ENCODE results near the gene ITPR1. TPM values are rescaled to one million over a fixed set of nuclear protein-coding genes. Genes with fewer than 3 reads are reported as not detected.

ITPR1 gene
- polyA plus RNA-seq, 1 donor from 2014 or later: 2.1 TPM

- H3K4me3 ChIP-seq (ENCODE audit: low read length): no peak overlapping the region
- H3K79me2 ChIP-seq (replicated peaks; ENCODE audit: insufficient read depth, low read length): no peaks in the 10 kb centered on the region
- H2AFZ ChIP-seq (ENCODE audit: low read depth, low read length): no peak overlapping the region
- TF ChIP-seq TAF1 (IDR thresholded peaks at IDR 0.05; ENCODE audit: low read depth) (no peak), CTCF (IDR thresholded peaks at IDR 0.05; ENCODE audit: poor library complexity, severe bottlenecking) (no peak), EP300 (conservative IDR thresholded peaks at IDR 0.05; ENCODE audit: poor library complexity, severe bottlenecking) (no peak), MXI1 (conservative IDR thresholded peaks at IDR 0.05; ENCODE audit: poor library complexity, severe bottlenecking) (no peak), POLR2AphosphoS5 (IDR thresholded peaks at IDR 0.05) (no peak), EZH2 (IDR thresholded peaks at IDR 0.05; ENCODE audit: borderline replicate concordance, insufficient read depth, low read length, poor library complexity, severe bottlenecking) (no peak), RAD21 (conservative IDR thresholded peaks at IDR 0.05) (no peak), REST (IDR thresholded peaks at IDR 0.05; ENCODE audit: borderline replicate concordance) (no peak), SMC3 (conservative IDR thresholded peaks at IDR 0.05; ENCODE audit: poor library complexity) (no peak)
- no peaks in the 10 kb centered on the region for H3K9me2 ChIP-seq (ENCODE audit: insufficient read depth, low read length)
- no peak overlapping the region for H3K4me2 ChIP-seq (ENCODE audit: low read length)
- no peak overlapping the region for H3K27ac ChIP-seq (ENCODE audit: low read length)
- no peaks in the 10 kb centered on the region for H3K9me3 ChIP-seq (ENCODE audit: low read length)
- H4K20me1 ChIP-seq (ENCODE audit: insufficient read depth): no peaks in the 10 kb centered on the region
- no peaks in the 10 kb centered on the region for H3F3A ChIP-seq (ENCODE audit: insufficient read depth, low read length, poor library complexity, severe bottlenecking)
- H3K9ac ChIP-seq (ENCODE audit: low read length): no peak overlapping the region
- H3K27me3 ChIP-seq (ENCODE audit: insufficient read depth, low read depth, low read length): no peaks in the 10 kb centered on the region
- no peaks in the 10 kb centered on the region for H3K36me3 ChIP-seq (ENCODE audit: insufficient read depth, low read length)
These were observed 337.4 kb downstream of the ITPR1 start for GRCh38 chr3:4830586-4830914.

- no peak overlapping the region for H2AFZ ChIP-seq (ENCODE audit: low read depth, low read length)
- H4K20me1 ChIP-seq (ENCODE audit: insufficient read depth): no peaks in the 10 kb centered on the region
- H3F3A ChIP-seq (ENCODE audit: insufficient read depth, low read length, poor library complexity, severe bottlenecking): no peaks in the 10 kb centered on the region
- no peaks in the 10 kb centered on the region for H3K9me2 ChIP-seq (ENCODE audit: insufficient read depth, low read length)
- H3K36me3 ChIP-seq (ENCODE audit: insufficient read depth, low read length): no peaks in the 10 kb centered on the region
- no peak overlapping the region for H3K9ac ChIP-seq (ENCODE audit: low read length)
- no peaks in the 10 kb centered on the region for H3K79me2 ChIP-seq (replicated peaks; ENCODE audit: insufficient read depth, low read length)
- H3K4me2 ChIP-seq (ENCODE audit: low read length): no peak overlapping the region
- no peaks in the 10 kb centered on the region for H3K9me3 ChIP-seq (ENCODE audit: low read length)
- TF ChIP-seq CTCF (IDR thresholded peaks at IDR 0.05; ENCODE audit: poor library complexity, severe bottlenecking) (no peak), MXI1 (conservative IDR thresholded peaks at IDR 0.05; ENCODE audit: poor library complexity, severe bottlenecking) (no peak), SMC3 (conservative IDR thresholded peaks at IDR 0.05; ENCODE audit: poor library complexity) (no peak), TAF1 (IDR thresholded peaks at IDR 0.05; ENCODE audit: low read depth) (no peak), POLR2AphosphoS5 (IDR thresholded peaks at IDR 0.05) (no peak), RAD21 (conservative IDR thresholded peaks at IDR 0.05) (no peak), EP300 (conservative IDR thresholded peaks at IDR 0.05; ENCODE audit: poor library complexity, severe bottlenecking) (no peak), REST (IDR thresholded peaks at IDR 0.05; ENCODE audit: borderline replicate concordance) (no peak), EZH2 (IDR thresholded peaks at IDR 0.05; ENCODE audit: borderline replicate concordance, insufficient read depth, low read length, poor library complexity, severe bottlenecking) (no peak)
- H3K27me3 ChIP-seq (ENCODE audit: insufficient read depth, low read depth, low read length): no peaks in the 10 kb centered on the region
- no peak overlapping the region for H3K27ac ChIP-seq (ENCODE audit: low read length)
- H3K4me3 ChIP-seq (ENCODE audit: low read length): no peak overlapping the region
These were observed 338.4 kb downstream of the ITPR1 start for GRCh38 chr3:4831580-4831950.

Data from neural cell (in vitro differentiated cells).